GM21576 (cell line): Measurements from ENCODE around the gene MAP3K2.

Experiments
- ATAC-seq: cut with Tn5 transposase; IDR thresholded peaks from one replicate; pipeline ENCODE4 v1.9.1; 2021; ENCODE audit warnings: mild to moderate bottlenecking, moderate library complexity; ENCODE audit not compliant: unreplicated experiment

Gene MAP3K2

DNA sequence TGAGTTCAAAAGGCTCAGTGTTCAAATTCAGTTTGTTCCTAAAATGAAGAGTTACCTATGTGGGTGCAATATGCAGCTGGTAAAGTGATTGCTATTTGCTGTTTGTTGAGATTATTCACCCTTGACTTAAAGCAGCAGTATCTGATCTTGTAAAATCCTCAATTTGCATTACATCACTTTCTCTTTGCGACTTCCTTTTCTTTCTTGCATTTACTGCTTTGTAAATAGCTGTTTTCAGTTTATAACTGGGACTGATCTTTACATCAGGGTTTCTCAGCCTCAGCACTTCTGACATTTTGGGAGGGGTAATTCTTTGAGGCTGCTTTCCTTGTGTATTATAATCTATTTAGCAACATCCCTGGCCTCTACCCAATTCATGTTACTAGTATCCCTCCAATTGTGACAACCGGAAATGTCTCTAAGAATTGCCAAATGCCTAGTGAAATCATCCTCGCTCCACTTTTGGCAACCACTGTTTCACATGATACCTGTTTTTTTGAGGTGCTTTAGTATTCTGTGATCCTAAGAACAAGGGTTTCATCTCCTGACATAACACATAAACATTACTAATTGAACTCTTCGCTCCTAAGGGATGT lies 81.7 kb downstream of the MAP3K2 start:
- peak; percentile 62 for ATAC-seq

- ATAC-seq = no peak
Measured at GRCh38 chr2:127302168-127302567, 85.6 kb downstream of the MAP3K2 start.

GRCh38 chr2:127293748-127294562 lies 93.8 kb downstream of the MAP3K2 start, which contains the start of gene ERCC3:
Gene ERCC3, minus strand, starts transcription at chr2:127294144. Its CDS starts 63 bp downstream, at chr2:127294081.
- peak; percentile 98 for ATAC-seq

DNA sequence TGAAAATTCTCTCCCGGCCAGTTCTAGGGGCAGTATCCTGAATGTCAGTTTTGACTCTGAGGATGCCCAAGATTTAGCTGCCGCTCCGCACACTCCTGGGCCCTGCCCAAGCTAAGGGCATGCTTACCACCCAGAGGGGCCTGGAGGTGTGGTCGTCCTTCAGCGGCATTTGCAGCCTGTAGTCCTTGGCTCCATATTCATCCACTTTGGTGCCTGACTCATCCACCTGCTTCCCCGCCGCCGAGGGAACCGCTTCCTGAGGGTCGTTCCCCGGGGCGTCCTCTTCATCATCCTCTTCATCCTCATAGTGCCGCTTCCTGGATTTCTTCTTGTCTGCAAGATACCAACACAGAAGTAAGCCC lies 94.4 kb downstream of the MAP3K2 start:
- no peak for ATAC-seq

GRCh38 chr2:127288274-127288673 lies 99.5 kb downstream of the MAP3K2 start:
- ATAC-seq = no peak

- no peak for ATAC-seq
Measured at GRCh38 chr2:127283275-127283674, 104.5 kb downstream of the MAP3K2 start.

DNA sequence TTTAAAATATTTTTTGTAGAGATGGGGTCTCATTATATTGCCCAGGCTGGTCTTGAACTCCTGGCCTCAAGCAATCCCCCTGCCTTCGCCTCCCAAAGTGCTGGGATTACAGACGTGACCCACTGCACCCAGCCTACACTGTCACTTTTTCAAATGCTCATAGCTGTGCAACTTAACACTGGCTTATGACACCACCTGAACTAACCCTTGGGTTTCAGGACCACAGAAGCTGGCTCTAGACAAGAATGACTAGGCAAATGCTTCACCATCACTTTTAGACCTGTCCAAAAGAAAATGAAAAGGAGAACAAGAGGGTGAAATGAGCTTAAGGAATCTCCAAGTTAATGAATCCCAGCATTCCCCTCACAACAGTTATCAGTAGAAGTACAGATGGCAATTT lies 107.1 kb downstream of the MAP3K2 start:
- no peak for ATAC-seq

DNA sequence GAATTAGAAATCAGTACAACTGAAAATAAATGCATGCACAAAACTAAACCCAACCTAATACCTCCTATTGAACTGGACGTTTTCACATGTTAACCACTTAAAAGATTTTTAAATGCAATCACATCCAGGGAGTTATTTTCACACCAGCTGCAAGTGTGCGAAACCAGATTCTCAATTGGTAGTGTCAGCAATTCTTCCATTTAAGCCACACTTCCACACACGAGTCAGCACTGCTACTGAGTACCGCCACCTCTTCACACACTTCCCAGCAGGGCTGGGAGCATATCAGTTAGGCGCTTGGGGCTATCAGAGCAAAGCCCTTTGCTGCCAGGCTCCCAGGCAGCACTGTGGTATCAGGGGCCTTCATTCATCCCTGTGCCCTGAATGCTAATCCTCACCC lies 108.0 kb downstream of the MAP3K2 start:
- no peak for ATAC-seq

GRCh38 chr2:127278959-127279358 lies 108.8 kb downstream of the MAP3K2 start:
- no peak for ATAC-seq

GRCh38 chr2:127277028-127277427 lies 110.7 kb downstream of the MAP3K2 start:
- peak; percentile 63 for ATAC-seq

DNA sequence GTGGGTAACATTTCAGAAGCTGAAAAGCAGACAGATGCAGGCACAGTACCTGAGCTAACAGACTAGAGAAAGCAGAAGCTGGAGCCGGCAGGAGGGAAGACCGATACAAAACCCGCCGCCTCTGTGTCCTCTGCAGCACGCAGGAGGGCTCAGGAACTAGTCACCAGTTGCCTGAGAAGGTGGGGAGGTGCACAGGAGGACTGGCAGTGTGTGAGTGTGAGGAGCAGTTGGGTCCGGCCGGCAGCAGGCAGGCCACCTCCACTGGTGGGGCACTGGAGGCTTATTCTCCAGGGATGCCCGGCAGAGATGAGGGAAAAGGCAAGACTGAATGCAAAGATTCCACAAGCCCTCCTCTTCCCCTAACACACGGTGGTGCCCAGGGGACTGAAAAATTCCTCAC lies 112.0 kb downstream of the MAP3K2 start:
- ATAC-seq = no peak

DNA sequence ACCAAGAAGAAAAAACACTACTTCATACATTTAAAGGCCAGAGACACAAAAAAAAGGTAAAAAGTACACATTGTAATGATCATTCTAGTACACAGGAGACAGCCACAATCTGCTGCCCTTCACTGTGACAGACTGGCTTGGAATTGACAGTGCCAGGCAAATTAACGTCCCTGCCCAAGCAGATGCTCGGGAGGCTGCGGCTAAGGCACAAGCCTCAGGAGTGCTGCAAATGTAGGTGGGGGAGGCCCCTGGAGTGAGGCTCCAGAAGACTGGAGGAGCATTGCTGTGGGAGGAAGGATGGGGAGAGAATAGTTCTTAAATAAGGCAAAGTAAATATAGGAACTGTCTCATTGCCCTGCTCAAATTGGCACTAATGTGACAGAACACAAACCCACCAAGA lies 112.4 kb downstream of the MAP3K2 start:
- ATAC-seq = no peak

GRCh38 chr2:127270663-127271062 lies 117.1 kb downstream of the MAP3K2 start:
- ATAC-seq = no peak

DNA sequence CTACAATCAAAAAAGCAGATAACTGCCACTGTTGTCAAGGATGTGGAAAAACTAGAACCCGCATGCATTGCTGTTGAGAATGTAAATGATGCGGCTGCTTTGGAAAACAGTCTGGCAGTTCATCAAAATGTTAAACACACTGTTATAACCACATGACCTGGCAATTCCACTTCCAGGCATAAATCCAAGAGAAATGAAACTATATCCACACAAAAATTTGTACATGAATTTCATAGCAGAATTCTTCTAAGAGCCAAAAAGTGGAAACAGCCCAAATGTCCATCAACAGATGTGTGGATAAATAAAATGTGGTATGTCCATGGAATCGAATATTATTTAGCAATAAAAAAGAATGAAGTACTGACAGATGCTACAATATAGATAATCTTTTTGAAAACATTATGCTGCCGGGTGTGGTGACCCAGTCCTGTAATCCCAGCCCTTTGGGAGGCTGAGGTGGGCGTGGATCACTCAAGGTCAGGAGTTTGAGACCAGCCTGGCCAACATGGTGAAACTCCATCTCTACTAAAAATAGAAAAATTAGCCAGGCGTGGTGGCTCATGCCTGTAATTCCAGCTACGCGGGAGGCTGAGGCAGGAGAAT lies 125.9 kb downstream of the MAP3K2 start:
- no peak for ATAC-seq

GRCh38 chr2:127259355-127259754 lies 128.4 kb downstream of the MAP3K2 start:
- ATAC-seq = no peak

DNA sequence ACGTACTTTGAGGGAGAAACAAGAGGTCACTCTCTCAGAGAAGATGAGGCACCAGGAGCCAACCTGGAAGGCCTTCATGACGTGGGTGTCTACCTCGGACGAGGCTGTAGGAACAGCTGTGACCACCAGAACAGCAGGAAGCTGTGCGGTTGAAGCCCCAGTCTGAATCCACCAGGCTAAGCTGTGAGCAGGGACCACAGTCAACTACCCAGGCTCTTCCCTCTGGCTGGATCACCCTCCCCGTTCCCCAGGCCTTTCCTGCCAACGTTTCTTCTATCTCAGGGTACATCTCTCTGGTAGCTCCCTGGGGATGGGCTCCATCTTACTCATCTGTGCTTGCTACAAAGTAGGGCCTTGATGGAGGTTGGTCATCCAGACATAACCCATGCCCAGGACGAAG lies 130.9 kb downstream of the MAP3K2 start:
- no peak for ATAC-seq

GRCh38 chr2:127256381-127256780 lies 131.4 kb downstream of the MAP3K2 start:
- ATAC-seq = no peak

DNA sequence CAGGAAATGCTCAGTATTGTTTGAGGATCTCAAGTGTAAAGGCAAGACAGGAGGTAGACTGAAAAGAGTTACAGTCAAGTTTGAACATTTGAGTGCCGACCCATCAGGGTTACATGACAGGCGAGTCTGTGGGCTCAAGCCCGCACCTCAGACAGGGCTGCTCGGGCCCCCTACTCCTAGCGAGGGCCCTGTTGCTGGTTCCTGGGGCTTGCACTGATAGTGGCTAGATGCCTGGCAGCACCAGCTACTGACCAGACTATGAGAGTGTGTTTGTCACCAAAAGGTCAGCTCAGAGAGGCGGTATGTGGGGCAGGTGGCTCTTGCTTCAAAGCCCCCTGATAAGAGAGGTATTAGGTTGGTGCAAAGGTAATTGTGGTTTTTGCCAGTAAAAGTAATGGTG lies 132.1 kb downstream of the MAP3K2 start:
- ATAC-seq = no peak

- no peak for ATAC-seq
Measured at GRCh38 chr2:127255146-127255545, 132.6 kb downstream of the MAP3K2 start.

DNA sequence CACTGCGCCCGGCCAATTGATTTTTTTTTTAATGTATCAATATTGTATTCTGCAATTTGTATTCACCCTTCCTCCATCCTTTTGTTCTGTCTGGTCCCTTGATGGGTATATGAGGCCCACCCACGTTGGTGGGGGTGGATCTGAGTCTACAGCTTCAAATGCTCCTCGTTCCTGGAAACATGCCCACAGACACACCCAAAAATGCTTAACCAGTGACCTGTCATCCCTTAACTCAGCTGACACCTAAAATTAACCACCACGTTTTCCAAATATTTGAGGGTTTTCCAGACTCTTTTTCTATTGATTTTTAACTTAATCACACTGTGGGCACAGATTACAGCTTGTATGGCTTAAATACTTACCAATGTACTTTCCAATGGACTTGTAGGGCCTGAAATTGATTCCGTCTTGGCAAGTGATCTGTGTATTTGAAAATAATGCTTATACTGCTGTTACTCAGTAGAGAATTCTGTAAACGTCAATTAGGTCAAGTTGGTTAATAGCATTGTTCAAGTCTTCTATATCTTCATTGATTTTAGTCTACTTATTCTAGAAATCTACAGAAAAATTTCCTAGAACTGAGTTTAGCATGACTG lies 133.3 kb downstream of the MAP3K2 start:
- no peak for ATAC-seq
